ENCODE data around the gene POLE. TPM values are rescaled to one million over a fixed set of nuclear protein-coding genes. Genes with fewer than 3 reads are reported as not detected.

Gene POLE
- total and polyA plus RNA-seq, 9 donors = 21.5 to 43.2 (median 31.4) TPM

DNA sequence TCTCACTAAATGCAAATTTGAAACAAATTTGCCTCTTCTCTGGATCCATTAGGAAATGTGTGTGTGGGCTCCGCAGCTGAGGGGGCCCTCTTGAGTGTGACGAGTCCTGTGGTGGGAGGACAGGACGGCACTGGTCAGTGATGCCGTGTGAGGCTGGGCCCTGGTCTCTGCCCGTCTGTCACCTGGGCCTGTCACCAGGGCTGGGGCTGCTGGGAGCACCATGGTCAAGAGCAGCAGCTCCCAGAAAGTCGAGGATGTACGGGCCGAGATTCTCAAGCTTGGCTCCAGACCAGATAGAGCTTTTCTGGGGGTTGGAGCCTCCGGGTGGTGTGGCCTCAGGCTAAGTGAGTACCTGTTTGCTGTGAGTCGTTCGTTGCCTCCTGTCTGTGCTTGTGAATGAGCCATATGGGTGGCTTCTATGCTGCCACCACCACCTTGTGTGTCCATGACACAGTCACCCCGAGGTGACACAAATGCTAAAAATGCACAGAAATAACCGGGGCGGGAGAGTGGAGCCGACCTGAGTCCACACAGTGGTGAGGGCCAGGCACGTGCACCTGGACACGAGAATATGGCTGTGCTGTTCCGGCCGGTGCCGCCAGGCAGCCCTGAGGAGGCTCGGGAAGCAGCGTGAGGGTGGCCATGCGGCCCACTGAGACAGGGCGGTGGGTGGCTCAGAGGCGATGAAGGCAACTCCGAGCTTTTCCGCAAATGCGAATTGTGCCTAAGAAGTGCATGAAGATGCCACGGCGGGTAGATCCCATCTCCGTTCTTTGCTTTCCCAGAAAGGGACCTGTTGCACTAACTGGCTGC, 32.2 kb upstream of the POLE start:
- Histone ChIP-seq H3K36me3 (ENCODE audit: control insufficient read depth, insufficient read depth, low read length) (peaks cover 71% of the 10 kb centered on the region), H3K9me3 (replicated peaks; ENCODE audit: control insufficient read depth, low read depth, low read length) (no peaks in the 10 kb centered on the region), H3K27ac (ENCODE audit: low read length) (no peak overlapping the region), H3K27me3 (ENCODE audit: control insufficient read depth, insufficient read depth, low read length) (no peaks in the 10 kb centered on the region), H3K4me1 (ENCODE audit: control insufficient read depth, insufficient read depth, low read length) (peaks cover 4% of the 10 kb centered on the region), H3K4me3 (ENCODE audit: low read length) (no peak overlapping the region)
- WGBS (ENCODE audit: insufficient coverage) = 88% methylated on average over 31 of the region's 31 CpGs
- no peak for DNase-seq

DNA sequence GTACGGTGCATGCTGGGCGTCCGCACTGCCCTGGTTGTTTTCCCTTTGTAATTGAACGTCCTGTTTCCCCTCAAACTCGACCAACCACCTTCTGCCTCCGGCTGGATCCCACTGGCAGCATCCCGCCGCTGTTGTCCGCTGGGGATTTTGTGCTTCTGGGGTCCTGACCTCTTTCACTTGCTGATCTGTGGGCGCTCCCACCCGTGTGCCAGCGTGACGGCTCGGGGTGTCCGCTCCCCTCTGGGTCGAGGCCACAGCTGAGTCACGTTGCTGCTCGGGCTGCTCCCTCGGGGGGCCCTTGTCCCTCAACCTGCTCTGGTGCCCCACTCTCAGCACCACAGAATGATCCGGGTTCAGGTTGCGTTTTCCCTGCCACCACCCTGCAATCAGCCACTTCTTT, 31.5 kb upstream of the POLE start:
- H3K27me3 ChIP-seq (ENCODE audit: control insufficient read depth, insufficient read depth, low read length) = no peaks in the 10 kb centered on the region
- no peak for DNase-seq
- no peak overlapping the region for H3K4me3 ChIP-seq (ENCODE audit: low read length)
- H3K4me1 ChIP-seq (ENCODE audit: control insufficient read depth, insufficient read depth, low read length) = no peaks in the 10 kb centered on the region
- 83% methylated on average over 20 of the region's 21 CpGs for WGBS (ENCODE audit: insufficient coverage)
- H3K27ac ChIP-seq (ENCODE audit: low read length) = no peak overlapping the region
- peaks cover 63% of the 10 kb centered on the region for H3K36me3 ChIP-seq (ENCODE audit: control insufficient read depth, insufficient read depth, low read length)
- H3K9me3 ChIP-seq (replicated peaks; ENCODE audit: control insufficient read depth, low read depth, low read length) = no peaks in the 10 kb centered on the region

DNA sequence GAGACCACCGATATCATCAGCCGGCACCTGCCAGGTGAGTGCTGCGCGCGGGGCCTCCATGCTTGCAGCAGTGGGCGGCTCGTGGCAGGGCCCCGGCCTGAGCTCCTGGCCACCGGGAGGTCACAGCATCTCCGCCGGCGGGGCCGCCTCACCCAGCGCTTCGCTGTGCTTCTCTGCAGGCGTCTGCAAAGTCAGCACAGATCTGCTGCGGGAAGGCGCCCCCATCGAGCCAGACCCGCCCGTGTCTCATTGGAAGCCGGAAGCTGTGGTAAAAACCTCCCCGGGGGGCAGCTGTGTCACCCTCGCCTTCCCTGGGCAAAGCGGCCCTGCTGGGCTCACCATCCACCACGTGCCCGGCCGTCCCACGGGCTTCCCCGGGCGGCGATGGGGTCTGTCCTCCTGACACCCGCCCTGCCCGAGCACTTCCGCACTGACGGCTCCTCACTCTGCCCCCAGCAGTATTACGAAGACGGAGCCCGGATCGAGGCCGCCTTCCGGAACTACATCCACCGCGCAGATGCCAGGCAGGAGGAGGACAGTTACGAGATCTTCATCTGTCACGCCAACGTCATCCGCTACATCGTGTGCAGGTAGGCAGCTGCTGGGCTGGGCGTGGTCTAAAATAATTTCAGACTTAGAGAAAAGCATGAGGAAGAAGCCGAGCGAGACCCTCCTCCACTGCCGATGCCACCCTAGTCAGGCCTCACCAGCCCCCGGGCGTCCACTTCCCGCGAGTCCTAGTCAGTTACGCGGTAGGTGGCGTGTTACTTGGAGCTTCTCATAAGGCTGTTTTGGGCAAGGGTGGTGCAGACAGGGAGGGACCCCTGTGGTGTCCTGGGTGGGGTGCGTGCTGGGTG, 30.6 kb upstream of the POLE start:
- 92% methylated on average over 49 of the region's 61 CpGs for WGBS (ENCODE audit: insufficient coverage)
- Histone ChIP-seq H3K9me3 (replicated peaks; ENCODE audit: control insufficient read depth, low read depth, low read length) (no peaks in the 10 kb centered on the region), H3K27ac (ENCODE audit: low read length) (no peak overlapping the region), H3K27me3 (ENCODE audit: control insufficient read depth, insufficient read depth, low read length) (no peaks in the 10 kb centered on the region), H3K4me1 (ENCODE audit: control insufficient read depth, insufficient read depth, low read length) (no peaks in the 10 kb centered on the region), H3K36me3 (ENCODE audit: control insufficient read depth, insufficient read depth, low read length) (peaks cover 55% of the 10 kb centered on the region), H3K4me3 (ENCODE audit: low read length) (no peak overlapping the region)
- DNase-seq = no peak

DNA sequence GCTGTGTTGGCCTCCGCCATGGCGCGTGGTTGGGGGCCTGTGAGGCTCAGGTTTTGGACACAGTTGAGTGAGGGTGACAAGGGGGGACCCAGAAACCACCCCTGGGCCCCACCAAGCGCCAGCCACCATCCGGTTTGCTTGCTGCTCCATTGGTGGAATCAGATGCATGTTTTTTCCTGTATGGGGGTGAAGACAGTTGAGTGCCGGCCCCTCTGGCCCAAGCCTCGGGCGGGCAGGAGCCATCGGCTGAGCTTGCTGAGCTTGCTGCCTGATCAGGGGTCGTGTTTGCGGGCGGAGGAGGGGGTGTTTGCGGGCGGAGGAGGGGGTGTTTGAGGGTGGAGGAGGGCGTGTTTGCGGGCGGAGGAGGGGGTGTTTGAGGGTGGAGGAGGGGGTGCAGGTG, 29.9 kb upstream of the POLE start:
- 83% methylated on average over 13 of the region's 17 CpGs for WGBS (ENCODE audit: insufficient coverage)
- no peak for DNase-seq
- H3K27me3 ChIP-seq (ENCODE audit: control insufficient read depth, insufficient read depth, low read length) = no peaks in the 10 kb centered on the region
- no peaks in the 10 kb centered on the region for H3K9me3 ChIP-seq (replicated peaks; ENCODE audit: control insufficient read depth, low read depth, low read length)
- H3K4me1 ChIP-seq (ENCODE audit: control insufficient read depth, insufficient read depth, low read length) = no peaks in the 10 kb centered on the region
- H3K27ac ChIP-seq (ENCODE audit: low read length) = no peak overlapping the region
- H3K4me3 ChIP-seq (ENCODE audit: low read length) = no peak overlapping the region
- peaks cover 54% of the 10 kb centered on the region for H3K36me3 ChIP-seq (ENCODE audit: control insufficient read depth, insufficient read depth, low read length)

DNA sequence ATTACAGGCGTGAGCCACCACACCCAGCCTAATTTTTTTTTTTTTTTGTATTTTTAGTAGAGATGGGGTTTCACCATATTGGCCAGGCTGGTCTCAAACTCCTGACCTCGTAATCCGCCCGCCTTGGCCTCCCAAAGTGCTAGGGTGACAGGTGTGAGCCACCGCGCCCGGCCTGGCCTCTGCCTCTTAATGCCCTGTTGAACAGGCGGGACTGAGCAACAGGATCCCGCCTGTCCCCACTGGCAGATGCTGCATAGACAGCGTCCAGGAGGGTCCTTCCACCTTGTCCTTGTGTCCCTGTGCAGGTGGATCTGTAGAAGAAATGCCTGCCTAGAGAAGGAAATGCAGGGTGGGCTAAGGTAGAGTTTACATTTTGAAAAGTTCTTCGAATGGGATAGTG, 29.2 kb upstream of the POLE start:
- Histone ChIP-seq H3K36me3 (ENCODE audit: control insufficient read depth, insufficient read depth, low read length) (peaks cover 51% of the 10 kb centered on the region), H3K9me3 (replicated peaks; ENCODE audit: control insufficient read depth, low read depth, low read length) (no peaks in the 10 kb centered on the region), H3K4me1 (ENCODE audit: control insufficient read depth, insufficient read depth, low read length) (peaks cover 2% of the 10 kb centered on the region), H3K27ac (ENCODE audit: low read length) (no peak overlapping the region), H3K27me3 (ENCODE audit: control insufficient read depth, insufficient read depth, low read length) (no peaks in the 10 kb centered on the region), H3K4me3 (ENCODE audit: low read length) (no peak overlapping the region)
- 98% methylated on average over 7 of the region's 11 CpGs for whole genome bisulfite sequencing (ENCODE audit: insufficient coverage)
- no peak for DNase-seq

DNA sequence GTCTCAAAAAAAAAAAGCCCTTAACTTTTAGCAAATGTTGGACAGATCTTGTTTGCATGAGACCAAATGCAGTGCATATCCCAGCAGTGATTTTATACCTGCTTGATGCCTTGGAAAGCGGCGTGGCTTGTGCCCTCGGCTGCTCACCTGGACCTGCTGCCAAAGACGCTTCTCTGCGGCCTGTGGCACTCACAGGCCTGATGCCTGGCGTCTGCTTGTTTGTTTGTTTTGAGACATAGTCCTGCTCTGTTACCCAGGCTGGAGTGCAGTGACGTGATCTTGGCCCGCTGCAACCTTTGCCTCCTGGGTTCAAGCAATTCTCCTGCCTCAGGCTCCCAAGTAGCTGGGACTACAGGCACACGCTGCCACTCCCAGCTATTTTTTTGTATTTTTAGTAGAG, 28.7 kb upstream of the POLE start:
- no peaks in the 10 kb centered on the region for H3K9me3 ChIP-seq (replicated peaks; ENCODE audit: control insufficient read depth, low read depth, low read length)
- H3K4me1 ChIP-seq (ENCODE audit: control insufficient read depth, insufficient read depth, low read length) = peaks cover 3% of the 10 kb centered on the region
- H3K27me3 ChIP-seq (ENCODE audit: control insufficient read depth, insufficient read depth, low read length) = no peaks in the 10 kb centered on the region
- no peak for DNase-seq
- 93% methylated on average over 8 of the region's 9 CpGs for WGBS (ENCODE audit: insufficient coverage)
- peaks cover 46% of the 10 kb centered on the region for H3K36me3 ChIP-seq (ENCODE audit: control insufficient read depth, insufficient read depth, low read length)
- H3K4me3 ChIP-seq (ENCODE audit: low read length) = no peak overlapping the region
- H3K27ac ChIP-seq (ENCODE audit: low read length) = no peak overlapping the region

DNA sequence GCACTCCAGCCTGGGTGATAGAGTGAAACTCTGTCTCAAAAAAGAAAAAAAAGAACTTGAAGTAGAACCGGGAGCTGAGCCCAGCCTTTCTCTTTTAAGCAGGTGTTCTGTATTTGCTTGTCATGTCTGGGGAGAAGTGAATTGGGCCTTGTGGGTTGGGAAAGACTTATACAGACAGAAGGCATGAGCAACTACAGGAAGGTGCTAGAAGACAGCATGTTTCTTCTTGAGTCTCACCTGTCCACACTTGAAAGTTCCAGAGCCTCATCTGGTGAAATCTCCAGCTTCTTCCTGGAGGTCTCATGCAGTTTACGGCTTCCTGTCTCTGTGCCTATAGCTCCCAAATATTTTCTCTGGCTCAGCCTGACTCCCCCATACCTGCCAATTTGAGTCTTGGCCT, 26.0 kb upstream of the POLE start:
- H3K9me3 ChIP-seq (replicated peaks; ENCODE audit: control insufficient read depth, low read depth, low read length) = no peaks in the 10 kb centered on the region
- H3K27me3 ChIP-seq (ENCODE audit: control insufficient read depth, insufficient read depth, low read length) = no peaks in the 10 kb centered on the region
- H3K4me3 ChIP-seq (ENCODE audit: low read length) = no peak overlapping the region
- no peak overlapping the region for H3K27ac ChIP-seq (ENCODE audit: low read length)
- WGBS (ENCODE audit: insufficient coverage) = 78% methylated on average over 2 of the region's 2 CpGs
- peaks cover 25% of the 10 kb centered on the region for H3K36me3 ChIP-seq (ENCODE audit: control insufficient read depth, insufficient read depth, low read length)
- H3K4me1 ChIP-seq (ENCODE audit: control insufficient read depth, insufficient read depth, low read length) = peaks cover 9% of the 10 kb centered on the region
- DNase-seq = no peak

DNA sequence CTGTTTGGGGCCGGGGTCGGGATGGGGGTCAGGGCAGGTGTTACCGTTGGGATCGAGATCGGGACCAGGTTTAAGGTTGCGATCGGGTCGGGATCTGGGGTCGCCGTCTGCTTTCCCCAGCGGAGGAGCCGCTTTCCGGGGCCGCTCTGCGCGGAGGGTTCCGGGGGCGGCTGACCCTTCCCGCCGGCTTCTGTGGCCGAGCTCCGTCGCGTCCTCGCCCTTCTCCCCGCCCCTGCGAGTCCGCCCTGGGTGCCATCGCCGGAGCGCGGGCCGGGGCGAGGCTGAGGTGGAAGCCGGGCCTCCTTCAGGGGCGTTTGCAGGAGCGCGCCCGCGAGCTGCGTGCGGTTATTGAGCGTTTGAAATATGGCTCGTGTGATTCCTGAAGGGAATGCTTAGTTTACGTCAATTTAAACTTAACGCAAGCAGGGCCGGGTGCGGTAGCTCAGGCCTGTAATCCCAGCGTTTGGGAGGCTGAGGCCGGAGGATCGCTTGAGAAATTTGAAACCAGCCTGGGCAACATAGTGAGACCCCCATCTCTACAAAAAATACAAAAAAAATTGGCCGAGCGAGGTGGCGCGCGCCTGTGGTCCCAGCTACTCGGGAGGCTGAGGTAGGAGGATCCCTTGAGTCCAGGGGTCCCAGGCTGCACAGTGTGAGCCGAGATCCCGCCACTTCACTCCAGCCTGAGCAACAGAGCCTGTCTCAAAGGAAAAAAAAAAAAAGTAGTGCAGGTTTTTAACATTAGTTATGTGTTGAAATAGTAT, 24.1 kb upstream of the POLE start:
- H3K9me3 ChIP-seq (replicated peaks; ENCODE audit: control insufficient read depth, low read depth, low read length) = no peaks in the 10 kb centered on the region
- peaks cover 9% of the 10 kb centered on the region for H3K36me3 ChIP-seq (ENCODE audit: control insufficient read depth, insufficient read depth, low read length)
- peaks cover 9% of the 10 kb centered on the region for H3K4me1 ChIP-seq (ENCODE audit: control insufficient read depth, insufficient read depth, low read length)
- H3K4me3 ChIP-seq (ENCODE audit: low read length) = peak overlapping the region; percentile 66
- no peaks in the 10 kb centered on the region for H3K27me3 ChIP-seq (ENCODE audit: control insufficient read depth, insufficient read depth, low read length)
- no peak for DNase-seq
- WGBS (ENCODE audit: insufficient coverage) = 8% methylated on average over 59 of the region's 59 CpGs
- no peak overlapping the region for H3K27ac ChIP-seq (ENCODE audit: low read length)

DNA sequence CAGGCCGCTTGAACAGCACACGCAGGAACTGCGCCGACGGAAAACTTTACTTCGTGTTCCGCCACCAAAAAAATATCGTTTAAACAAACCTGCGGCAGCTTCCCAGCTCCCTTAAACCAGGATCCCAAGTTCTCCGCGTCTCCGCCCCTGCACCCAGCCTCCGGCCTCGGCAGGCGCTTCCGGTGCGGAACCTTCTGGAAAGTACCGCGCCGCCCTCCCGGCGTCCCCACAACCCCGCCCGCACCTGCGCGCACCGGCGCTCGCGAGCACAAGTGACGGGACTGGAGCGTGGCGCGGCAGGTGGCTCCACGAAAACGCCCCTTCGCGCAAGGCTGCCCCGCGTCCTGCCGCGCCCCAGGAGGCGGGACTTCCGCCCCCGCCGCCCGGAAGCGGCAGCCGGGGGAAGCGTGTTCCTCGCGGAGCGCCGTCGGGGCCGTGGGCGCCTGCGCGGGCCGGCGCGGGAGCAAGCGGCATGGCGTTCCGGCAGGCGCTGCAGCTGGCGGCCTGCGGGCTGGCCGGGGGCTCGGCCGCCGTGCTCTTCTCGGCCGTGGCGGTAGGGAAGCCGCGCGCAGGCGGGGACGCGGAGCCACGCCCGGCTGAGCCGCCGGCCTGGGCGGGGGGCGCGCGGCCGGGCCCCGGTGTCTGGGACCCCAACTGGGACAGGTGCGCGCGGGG, 23.4 kb upstream of the POLE start, which contains the start of gene PGAM5:
Gene PGAM5 (plus strand): TSS at position 438 of the 675 bp plus-strand sequence. CDS start 35 bp downstream, at position 473.
- Histone ChIP-seq H3K4me3 (ENCODE audit: low read length) (peak within 1 kb of the TSS; percentile 92), H3K36me3 (ENCODE audit: control insufficient read depth, insufficient read depth, low read length) (peaks cover 4% of the 10 kb centered on the region), H3K9me3 (replicated peaks; ENCODE audit: control insufficient read depth, low read depth, low read length) (no peaks in the 10 kb centered on the region), H3K4me1 (ENCODE audit: control insufficient read depth, insufficient read depth, low read length) (peaks cover 9% of the 10 kb centered on the region), H3K27me3 (ENCODE audit: control insufficient read depth, insufficient read depth, low read length) (no peaks in the 10 kb centered on the region), H3K27ac (ENCODE audit: low read length) (peak within 1 kb of the TSS; percentile 81)
- under 1% methylated on average over 94 of the region's 94 CpGs for WGBS (ENCODE audit: insufficient coverage)
- peak; percentile 93 for DNase-seq
